PFSK-1 (cell line): Measurements from ENCODE around the gene OR51B4. TPM values are rescaled to one million over a fixed set of nuclear protein-coding genes. Genes with fewer than 3 reads are reported as not detected.

ENCODE experiments used
- FOXP2 ChIP-seq: optimal IDR thresholded peaks from 2 replicates; pipeline ENCODE3; 2011; ENCODE audit warnings: borderline replicate concordance, control low read depth, inconsistent platforms; ENCODE audit not compliant: insufficient read depth; ENCODE audit errors: extremely low read length, extremely low read depth
- POLR2AphosphoS5 ChIP-seq: IDR thresholded peaks from 2 replicates; pipeline ENCODE4 v1.6.1; 2012; ENCODE audit warnings: low read depth, mild to moderate bottlenecking, control low read depth, low read length, moderate library complexity
- SIN3A ChIP-seq: IDR thresholded peaks from 2 replicates; pipeline ENCODE4 v1.6.1; 2012; ENCODE audit warnings: mild to moderate bottlenecking, low read length, moderate library complexity, borderline replicate concordance; ENCODE audit not compliant: insufficient read depth
- TAF1 ChIP-seq: IDR thresholded peaks from 2 replicates; pipeline ENCODE4 v1.6.1; 2012; ENCODE audit warnings: low read length, control low read depth, borderline replicate concordance; ENCODE audit not compliant: insufficient read depth
- polyA plus RNA-seq: library from polyadenylated mRNA; unstranded; fragments of >200 nt; gene quantifications from one replicate; pipeline ENCODE4 v1.2.1, GENCODE V29; 2012; ENCODE audit warnings: low read depth, missing spikeins; ENCODE audit not compliant: insufficient read length
- TF ChIP-seq, protein P1 (sequence below), 2 experiments: IDR thresholded peaks; 2 replicates each; pipeline versions ENCODE4 v1.6.1 to v1.8.0; 2011 to 2012; ENCODE audit warnings: low read depth in 2 of 2, low read length in 2 of 2, control low read depth in 1 of 2, inconsistent platforms in 1 of 2, mild to moderate bottlenecking in 1 of 2, moderate library complexity in 1 of 2; ENCODE audit not compliant: insufficient read depth in 1 of 2

OR51B4 gene
- polyA plus RNA-seq, result 0.60 TPM

DNA sequence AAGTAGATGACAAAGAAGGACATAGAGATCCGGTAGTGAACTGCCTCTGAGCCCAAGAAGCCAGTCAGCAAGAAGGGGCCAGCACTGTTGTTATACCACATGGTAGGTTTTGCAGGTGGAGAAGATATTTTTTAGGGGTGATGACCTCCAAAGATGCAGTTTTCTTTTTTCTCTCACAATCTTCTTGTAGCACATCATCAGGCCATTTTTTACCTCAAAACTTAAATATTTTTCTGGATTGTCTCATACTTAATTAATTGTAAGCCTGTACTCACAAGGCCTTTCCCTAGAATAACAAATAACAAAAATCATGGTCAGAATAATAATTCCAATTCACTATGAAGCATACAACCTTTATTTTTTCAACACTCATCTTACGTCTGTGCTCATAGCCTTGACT, at the start of gene OR51B4:
OR51B4 (minus strand) TSS at position 101 of the 400 bp plus-strand sequence; CDS start at position 101, 0 bp downstream.
- no peak for TF ChIP-seq SIN3A
- TF ChIP-seq TAF1, result no peak
- no peak for TF ChIP-seq FOXP2
- TF ChIP-seq POLR2AphosphoS5, result no peak
- TF ChIP-seq, protein P1, sequence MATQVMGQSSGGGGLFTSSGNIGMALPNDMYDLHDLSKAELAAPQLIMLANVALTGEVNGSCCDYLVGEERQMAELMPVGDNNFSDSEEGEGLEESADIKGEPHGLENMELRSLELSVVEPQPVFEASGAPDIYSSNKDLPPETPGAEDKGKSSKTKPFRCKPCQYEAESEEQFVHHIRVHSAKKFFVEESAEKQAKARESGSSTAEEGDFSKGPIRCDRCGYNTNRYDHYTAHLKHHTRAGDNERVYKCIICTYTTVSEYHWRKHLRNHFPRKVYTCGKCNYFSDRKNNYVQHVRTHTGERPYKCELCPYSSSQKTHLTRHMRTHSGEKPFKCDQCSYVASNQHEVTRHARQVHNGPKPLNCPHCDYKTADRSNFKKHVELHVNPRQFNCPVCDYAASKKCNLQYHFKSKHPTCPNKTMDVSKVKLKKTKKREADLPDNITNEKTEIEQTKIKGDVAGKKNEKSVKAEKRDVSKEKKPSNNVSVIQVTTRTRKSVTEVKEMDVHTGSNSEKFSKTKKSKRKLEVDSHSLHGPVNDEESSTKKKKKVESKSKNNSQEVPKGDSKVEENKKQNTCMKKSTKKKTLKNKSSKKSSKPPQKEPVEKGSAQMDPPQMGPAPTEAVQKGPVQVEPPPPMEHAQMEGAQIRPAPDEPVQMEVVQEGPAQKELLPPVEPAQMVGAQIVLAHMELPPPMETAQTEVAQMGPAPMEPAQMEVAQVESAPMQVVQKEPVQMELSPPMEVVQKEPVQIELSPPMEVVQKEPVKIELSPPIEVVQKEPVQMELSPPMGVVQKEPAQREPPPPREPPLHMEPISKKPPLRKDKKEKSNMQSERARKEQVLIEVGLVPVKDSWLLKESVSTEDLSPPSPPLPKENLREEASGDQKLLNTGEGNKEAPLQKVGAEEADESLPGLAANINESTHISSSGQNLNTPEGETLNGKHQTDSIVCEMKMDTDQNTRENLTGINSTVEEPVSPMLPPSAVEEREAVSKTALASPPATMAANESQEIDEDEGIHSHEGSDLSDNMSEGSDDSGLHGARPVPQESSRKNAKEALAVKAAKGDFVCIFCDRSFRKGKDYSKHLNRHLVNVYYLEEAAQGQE (IDR thresholded peaks at IDR 0.05; ENCODE audit: insufficient read depth in 1 of 2, low read depth in 2 of 2, low read length in 2 of 2), result no peak

DNA sequence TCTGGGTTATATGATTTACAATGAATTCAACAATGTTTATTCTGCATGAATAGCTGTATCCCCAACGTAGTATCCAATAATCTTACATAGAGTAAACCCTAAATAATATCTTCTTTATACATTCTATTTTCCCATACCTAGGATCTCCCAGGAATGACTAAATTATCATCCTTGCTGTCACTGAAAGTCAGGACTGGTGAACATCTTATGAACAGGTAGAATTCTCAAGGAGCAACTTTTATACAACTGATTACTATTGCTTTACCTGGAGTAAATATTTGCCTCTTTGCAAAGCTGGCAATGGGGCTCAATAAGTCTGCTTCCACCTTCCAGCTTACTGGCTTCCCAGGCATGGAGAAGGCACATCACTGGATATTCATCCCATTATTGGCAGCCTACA, 49.5 kb upstream of the OR51B4 start, which contains the start of gene OR51B6:
OR51B6 (plus strand) TSS at position 301 of the 400 bp plus-strand sequence; CDS start at position 301, 0 bp downstream.
- TF ChIP-seq POLR2AphosphoS5, result no peak
- no peak for TF ChIP-seq FOXP2

DNA sequence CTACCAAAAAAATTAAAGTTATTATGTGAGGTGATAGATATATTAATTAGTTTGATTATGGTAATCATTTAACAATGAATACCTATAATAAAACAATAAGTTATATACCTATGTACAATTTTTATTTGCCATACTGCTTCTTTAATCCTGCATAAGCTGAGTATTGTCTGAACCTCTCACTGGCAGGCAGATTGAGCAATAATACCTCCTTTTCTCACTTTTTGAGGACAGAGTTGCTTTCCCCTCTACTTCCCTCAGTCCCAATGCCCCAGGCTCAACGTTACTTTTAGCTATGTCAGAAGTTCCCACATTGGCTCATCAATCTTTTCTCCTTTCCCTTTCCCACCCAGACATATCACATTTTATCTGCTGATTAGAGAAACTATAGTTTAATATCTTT, 47.8 kb upstream of the OR51B4 start:
- no peak for TF ChIP-seq TAF1
- TF ChIP-seq POLR2AphosphoS5, result no peak
- TF ChIP-seq, protein P1 (IDR thresholded peaks at IDR 0.05; ENCODE audit: insufficient read depth in 1 of 2, low read depth in 2 of 2, low read length in 2 of 2), result no peak

GRCh38 chr11:5348551-5349194, 46.9 kb upstream of the OR51B4 start:
- TF ChIP-seq, protein P1 (IDR thresholded peaks at IDR 0.05; ENCODE audit: insufficient read depth in 1 of 2, low read depth in 2 of 2, low read length in 2 of 2), result no peak
- no peak for TF ChIP-seq SIN3A
- no peak for TF ChIP-seq TAF1
- TF ChIP-seq POLR2AphosphoS5, result no peak
- no peak for TF ChIP-seq FOXP2

- TF ChIP-seq, protein P1 (IDR thresholded peaks at IDR 0.05; ENCODE audit: insufficient read depth in 1 of 2, low read depth in 2 of 2, low read length in 2 of 2), result no peak
- TF ChIP-seq TAF1 (no peak), FOXP2 (no peak), POLR2AphosphoS5 (no peak), SIN3A (no peak)
These were observed 44.1 kb upstream of the OR51B4 start for GRCh38 chr11:5345831-5346230.
